ENCODE measurements around the gene DNM2.

The DNM2 gene

GRCh38 chr19:10691883-10692282 lies 26.0 kb upstream of the DNM2 start:
- DNase-seq (ENCODE audit: insufficient read length) (no peak), FAIRE-seq (no peak)
- TF ChIP-seq POLR2AphosphoS5 (IDR thresholded peaks at IDR 0.05; ENCODE audit: low read depth, low read length) (peak; percentile 73), POLR2A (IDR thresholded peaks at IDR 0.05; ENCODE audit: low read depth, low read length) (no peak)

GRCh38 chr19:10692673-10693264 lies 25.1 kb upstream of the DNM2 start:
- TF ChIP-seq TAF1 (IDR thresholded peaks at IDR 0.05; ENCODE audit: borderline replicate concordance, low read depth, low read length) (no peak), POLR2A (IDR thresholded peaks at IDR 0.05; ENCODE audit: low read depth, low read length) (peak; percentile 31; the same call in 1 of the 2 replicates), POLR2AphosphoS5 (IDR thresholded peaks at IDR 0.05; ENCODE audit: low read depth, low read length) (peak; percentile 48; the same call in 1 of the 2 replicates)
- DNase-seq (ENCODE audit: insufficient read length) = no peak
- FAIRE-seq = no peak

- DNase-seq (ENCODE audit: insufficient read length) (no peak), FAIRE-seq (no peak)
- TF ChIP-seq POLR2AphosphoS5 (IDR thresholded peaks at IDR 0.05; ENCODE audit: low read depth, low read length) = no peak
- TF ChIP-seq POLR2A (IDR thresholded peaks at IDR 0.05; ENCODE audit: low read depth, low read length) = no peak
- no peak for TF ChIP-seq TAF1 (IDR thresholded peaks at IDR 0.05; ENCODE audit: borderline replicate concordance, low read depth, low read length)
Measured at GRCh38 chr19:10694706-10695307, 23.1 kb upstream of the DNM2 start.

DNA sequence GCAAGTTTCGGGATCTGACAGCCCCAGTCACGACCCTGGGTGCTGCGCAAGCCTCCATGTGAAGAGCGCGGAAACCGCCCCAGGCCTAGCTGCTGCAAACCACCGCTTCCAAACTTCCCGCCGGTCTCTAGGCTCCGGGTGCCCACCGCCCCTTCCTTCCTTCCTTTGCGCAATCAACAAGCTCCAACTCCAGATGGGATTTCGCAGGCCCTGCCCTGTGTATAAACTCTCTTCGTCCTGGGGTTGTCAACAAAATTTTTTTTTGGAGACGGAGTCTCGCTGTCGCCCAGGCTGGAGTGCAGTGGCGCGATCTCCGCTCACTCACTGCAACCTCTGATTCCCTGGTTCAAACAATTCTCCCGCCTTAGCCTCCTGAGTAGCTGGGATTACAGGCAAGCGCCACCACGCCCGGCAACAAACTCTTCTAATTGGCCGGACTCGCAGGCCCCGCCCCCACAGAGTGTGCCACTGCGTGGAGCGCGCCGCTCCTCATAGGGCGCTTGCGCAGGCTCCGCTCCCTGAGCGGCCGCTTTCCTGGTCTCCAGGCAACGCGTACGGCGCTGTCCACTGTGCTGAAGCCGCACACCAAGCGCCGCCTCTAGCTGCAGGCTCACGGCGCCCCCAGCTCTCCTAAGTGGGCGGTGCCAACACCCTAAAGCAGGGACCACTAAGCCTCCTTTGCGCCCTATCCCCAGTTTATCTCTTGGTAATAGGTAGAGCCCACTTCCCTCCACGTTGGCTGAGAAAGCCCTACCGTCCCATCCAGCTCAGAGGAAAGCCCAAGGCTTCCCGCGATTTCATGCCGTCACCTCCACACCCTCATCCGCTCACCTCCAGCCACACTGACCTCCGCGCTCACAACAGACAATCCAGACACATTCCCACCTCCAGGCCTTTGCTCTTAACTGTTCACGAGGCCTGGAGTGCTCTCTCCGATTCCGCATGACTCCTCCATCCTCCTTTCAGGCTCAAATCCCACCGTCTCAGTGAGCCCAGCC lies 22.2 kb upstream of the DNM2 start:
- DNase-seq (ENCODE audit: insufficient read length) (peak; percentile 97), FAIRE-seq (peak; percentile 70)
- TF ChIP-seq POLR2AphosphoS5 (IDR thresholded peaks at IDR 0.05; ENCODE audit: low read depth, low read length) (no peak), POLR2A (IDR thresholded peaks at IDR 0.05; ENCODE audit: low read depth, low read length) (no peak), TAF1 (IDR thresholded peaks at IDR 0.05; ENCODE audit: borderline replicate concordance, low read depth, low read length) (no peak)

DNA sequence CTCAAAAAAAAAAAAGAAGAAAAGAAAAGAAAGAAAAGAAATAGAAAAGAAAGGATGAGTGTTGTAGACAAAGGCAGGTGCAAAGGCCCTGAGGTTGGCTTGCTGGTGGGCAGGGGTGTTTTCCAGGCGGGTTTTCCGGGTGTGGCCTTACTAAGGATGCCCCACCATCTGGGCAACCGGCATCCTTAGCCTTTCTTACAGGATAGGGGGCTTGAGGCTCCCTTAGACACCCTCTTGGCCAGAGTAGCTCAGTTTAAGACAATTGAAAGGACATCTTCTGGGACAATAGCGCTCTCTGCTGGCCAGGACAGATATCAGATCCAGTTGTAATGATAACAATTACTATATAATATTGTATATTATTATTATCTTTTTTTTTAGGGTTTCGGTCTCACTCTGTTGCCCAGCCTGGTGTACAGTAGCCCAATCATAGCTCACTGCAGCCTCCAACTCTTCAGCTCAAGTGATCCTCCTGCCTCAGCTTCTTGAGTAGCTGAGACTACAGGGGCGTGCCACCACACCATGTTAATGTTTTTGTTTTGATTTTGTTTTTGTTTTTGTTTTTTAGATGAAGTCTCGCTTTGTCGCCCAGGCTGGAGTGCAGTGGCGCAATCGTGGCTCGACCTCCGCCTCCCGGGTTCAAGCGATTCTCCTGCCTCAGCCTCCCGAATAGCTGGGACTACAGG lies 18.1 kb upstream of the DNM2 start:
- DNase-seq (ENCODE audit: insufficient read length) (no peak), FAIRE-seq (peak; percentile 72)
- TF ChIP-seq POLR2A (IDR thresholded peaks at IDR 0.05; ENCODE audit: low read depth, low read length) (no peak), POLR2AphosphoS5 (IDR thresholded peaks at IDR 0.05; ENCODE audit: low read depth, low read length) (no peak), TAF1 (IDR thresholded peaks at IDR 0.05; ENCODE audit: borderline replicate concordance, low read depth, low read length) (no peak)

DNA sequence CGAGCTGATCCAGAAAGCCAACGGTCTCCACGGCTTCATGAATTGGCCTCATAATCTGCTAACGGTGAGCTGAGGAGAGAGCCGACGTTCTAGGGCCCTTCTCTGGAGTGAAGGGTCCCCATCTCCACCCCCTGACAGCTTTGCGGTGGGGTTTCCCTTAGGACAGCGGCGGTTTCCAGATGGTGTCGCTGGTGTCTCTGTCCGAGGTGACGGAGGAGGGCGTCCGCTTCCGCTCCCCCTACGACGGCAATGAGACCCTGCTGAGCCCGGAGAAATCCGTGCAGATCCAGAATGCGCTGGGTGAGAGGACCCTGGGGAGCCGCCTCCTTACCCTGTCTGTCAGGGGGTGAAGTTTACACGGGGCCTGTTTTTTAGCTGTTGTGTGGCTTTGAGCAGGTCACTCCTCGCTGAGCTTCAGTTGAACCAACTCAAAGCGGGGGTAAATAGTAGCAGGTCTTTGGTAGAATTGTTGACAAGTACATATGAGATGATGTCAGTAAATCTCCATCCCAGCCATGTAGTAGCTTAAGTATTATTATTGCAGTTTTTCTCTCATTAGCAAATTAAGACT lies 15.8 kb upstream of the DNM2 start:
- peak; percentile 56 for FAIRE-seq
- TF ChIP-seq POLR2AphosphoS5 (IDR thresholded peaks at IDR 0.05; ENCODE audit: low read depth, low read length) (no peak), POLR2A (IDR thresholded peaks at IDR 0.05; ENCODE audit: low read depth, low read length) (no peak), TAF1 (IDR thresholded peaks at IDR 0.05; ENCODE audit: borderline replicate concordance, low read depth, low read length) (peak; percentile 11; the same call in 1 of the 2 replicates)

GRCh38 chr19:10706990-10707389 lies 10.9 kb upstream of the DNM2 start:
- FAIRE-seq = no peak
- TF ChIP-seq POLR2A (IDR thresholded peaks at IDR 0.05; ENCODE audit: low read depth, low read length) (no peak), TAF1 (IDR thresholded peaks at IDR 0.05; ENCODE audit: borderline replicate concordance, low read depth, low read length) (no peak), POLR2AphosphoS5 (IDR thresholded peaks at IDR 0.05; ENCODE audit: low read depth, low read length) (peak; percentile 38; the same call in 1 of the 2 replicates)
- no peak for DNase-seq (ENCODE audit: insufficient read length)

More for the DNA sequence above, 15.8 kb upstream of the DNM2 start:
- DNase-seq (ENCODE audit: insufficient read length) = no peak

- 0 out of 2 replicates have a peak, but pooled peaks have one; percentile 6 for TF ChIP-seq POLR2AphosphoS5 (IDR thresholded peaks at IDR 0.05; ENCODE audit: low read depth, low read length)
- no peak for TF ChIP-seq TAF1 (IDR thresholded peaks at IDR 0.05; ENCODE audit: borderline replicate concordance, low read depth, low read length)
- TF ChIP-seq POLR2A (IDR thresholded peaks at IDR 0.05; ENCODE audit: low read depth, low read length) = no peak
- FAIRE-seq (no peak), DNase-seq (ENCODE audit: insufficient read length) (no peak)
Measured at GRCh38 chr19:10707440-10707839, 10.4 kb upstream of the DNM2 start.

DNA sequence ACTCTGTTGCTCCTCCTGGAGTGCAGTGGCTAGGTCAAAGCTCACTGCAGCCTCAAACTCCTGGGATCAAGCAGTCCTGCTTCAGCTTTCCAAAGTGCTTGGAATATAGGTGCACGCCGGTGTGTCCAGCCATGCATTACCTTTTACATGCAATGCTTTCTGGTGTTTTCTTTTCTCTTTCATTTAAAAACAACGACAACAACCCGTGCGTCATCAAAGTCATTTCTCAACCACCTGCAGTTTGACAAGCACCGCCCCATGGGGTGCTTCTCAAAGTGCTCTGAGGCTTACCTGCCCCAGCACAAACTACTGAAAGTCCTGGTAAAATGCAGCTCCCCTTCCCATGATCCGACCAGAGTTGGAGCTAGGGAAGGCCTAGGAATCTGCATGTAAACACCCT lies 9.6 kb upstream of the DNM2 start:
- TF ChIP-seq POLR2A (IDR thresholded peaks at IDR 0.05; ENCODE audit: low read depth, low read length) (no peak), TAF1 (IDR thresholded peaks at IDR 0.05; ENCODE audit: borderline replicate concordance, low read depth, low read length) (no peak), POLR2AphosphoS5 (IDR thresholded peaks at IDR 0.05; ENCODE audit: low read depth, low read length) (no peak)
- DNase-seq (ENCODE audit: insufficient read length) (no peak), FAIRE-seq (no peak)

- TF ChIP-seq POLR2A (IDR thresholded peaks at IDR 0.05; ENCODE audit: low read depth, low read length) = no peak
- TF ChIP-seq TAF1 (IDR thresholded peaks at IDR 0.05; ENCODE audit: borderline replicate concordance, low read depth, low read length) = no peak
- no peak for TF ChIP-seq POLR2AphosphoS5 (IDR thresholded peaks at IDR 0.05; ENCODE audit: low read depth, low read length)
- DNase-seq (ENCODE audit: insufficient read length) (no peak), FAIRE-seq (no peak)
Measured at GRCh38 chr19:10712045-10712444, 5.8 kb upstream of the DNM2 start.

All from GM12892 (cell line).